K562 (cell line): Measurements from ENCODE around the gene LCN15. TPM values are rescaled to one million over a fixed set of nuclear protein-coding genes. Genes with fewer than 3 reads are reported as not detected.

Experiments used
- ATAC-seq: fragments of 200-7000 bp; cut with Tn5 transposase; 3 replicates; pipeline ENCODE4 v1.9.1; 2020; ENCODE audit warnings: moderate library complexity
- BruUV-seq: library from RNA; stranded (reverse); fragments of 400-500 nt; replicated peaks from 2 replicates; lab custom pipeline; 2021; lab: Mats Ljungman, UMichigan
- CTCF ChIA-PET: fragments of 300-600 bp; formaldehyde crosslinking; extraction: SDS; loops from one replicate; lab custom pipeline; 2021; ENCODE audit warnings: low intra/inter-chr PET ratio; lab: Yijun Ruan, JAX
- POLR2A ChIA-PET: fragments of 300-600, 350-650 bp; sonication (Branson Sonifier 250); formaldehyde crosslinking; extraction: SDS; loops from one replicate; lab custom pipeline; 2021; ENCODE audit warnings: antibody characterized with exemption, inconsistent platforms; lab: Yijun Ruan, JAX
- DNase-seq, 4 experiments: peaks; one replicate each; pipeline versions ENCODE4 v3.0.0 to v3.0.0-alpha.2; 2011 to 2018; ENCODE audit warnings: low spot score in 3 of 4, mixed read lengths in 3 of 4; ENCODE audit errors: extremely low read depth in 1 of 4
- FAIRE-seq: peaks from 2 replicates; lab custom pipeline; 2011; peaks lifted over from hg19 to GRCh38; lab: Jason Lieb, UNC
- H2AFZ ChIP-seq: 2 replicates; pipeline ENCODE4 v1.6.0; 2011; ENCODE audit warnings: low read depth, low read length, control low read depth, inconsistent platforms
- H3K27ac ChIP-seq: fragments of 200-600 bp; 3 replicates; pipeline ENCODE4 v1.8.0; 2011; ENCODE audit warnings: low read depth, mild to moderate bottlenecking, control low read depth, inconsistent platforms, low read length, moderate library complexity, mixed read lengths; ENCODE audit errors: extremely low read depth
- H3K27me3 ChIP-seq, 2 experiments: fragments of 300-600 bp in 1 of 2; 2 replicates in 1 of 2; 3 replicates in 1 of 2; pipeline versions ENCODE4 v1.6.0 to v1.8.0; 2011; ENCODE audit warnings: inconsistent platforms in 2 of 2, low read length in 2 of 2, mild to moderate bottlenecking in 1 of 2, mixed read lengths in 1 of 2, moderate library complexity in 1 of 2; ENCODE audit not compliant: control insufficient read depth in 2 of 2, insufficient read depth in 2 of 2
- H3K36me3 ChIP-seq: fragments of 300-600 bp; 3 replicates; pipeline ENCODE4 v1.8.0; 2011; ENCODE audit warnings: mild to moderate bottlenecking, low read length, inconsistent platforms; ENCODE audit not compliant: control insufficient read depth, insufficient read depth
- H3K4me1 ChIP-seq, 2 experiments: fragments of 200-600 bp in 1 of 2; replicated peaks in 1 of 2; 2 replicates in 1 of 2; 3 replicates in 1 of 2; pipeline versions ENCODE4 v1.5.1 to v1.8.0; 2011; ENCODE audit warnings: inconsistent platforms in 2 of 2, low read length in 2 of 2, mild to moderate bottlenecking in 1 of 2, mixed read lengths in 1 of 2, moderate library complexity in 1 of 2; ENCODE audit not compliant: control insufficient read depth in 2 of 2, insufficient read depth in 2 of 2
- H3K4me2 ChIP-seq: 2 replicates; pipeline ENCODE4 v1.6.1; 2011; ENCODE audit warnings: low read length, control low read depth, inconsistent platforms, mixed read lengths; ENCODE audit not compliant: insufficient read depth
- H3K4me3 ChIP-seq: fragments of 200-600 bp; sonication (generic), shearing (Covaris generic); 2 replicates; pipeline ENCODE4 v1.5.1; 2016; ENCODE audit warnings: control low read depth, inconsistent platforms
- H3K79me2 ChIP-seq: fragments of 200-600 bp; 3 replicates; pipeline ENCODE4 v1.8.0; 2011; ENCODE audit warnings: low read length, inconsistent platforms; ENCODE audit not compliant: control insufficient read depth, insufficient read depth
- H3K9ac ChIP-seq, 2 experiments: 2 replicates each; pipeline versions ENCODE4 v1.6.0 to v1.6.1; 2011; ENCODE audit warnings: low read depth in 2 of 2, low read length in 2 of 2, control low read depth in 1 of 2, inconsistent platforms in 1 of 2, mild to moderate bottlenecking in 1 of 2, mixed read lengths in 1 of 2; ENCODE audit not compliant: insufficient read depth in 1 of 2
- H3K9me1 ChIP-seq: one replicate; pipeline ENCODE4 v1.6.0; 2011; ENCODE audit warnings: inconsistent platforms, mild to moderate bottlenecking, low read length, moderate library complexity; ENCODE audit not compliant: control insufficient read depth, insufficient read depth
- H3K9me3 ChIP-seq: replicated peaks from 2 replicates; pipeline ENCODE4 v1.5.1; 2011; ENCODE audit warnings: low read depth, low read length, inconsistent platforms; ENCODE audit not compliant: control insufficient read depth, insufficient read depth
- H4K20me1 ChIP-seq: replicated peaks from 2 replicates; pipeline ENCODE4 v1.6.1; 2011; ENCODE audit warnings: low read length, inconsistent platforms, mixed read lengths; ENCODE audit not compliant: control insufficient read depth, insufficient read depth
- FIP1L1 ChIP-seq: fragments of 200-400 bp; formaldehyde crosslinking; IDR thresholded peaks from 2 replicates; pipeline ENCODE4 v1.6.1; 2018; ENCODE audit warnings: mild to moderate bottlenecking, low read depth, low read length; ENCODE audit not compliant: poor library complexity, severe bottlenecking
- GATAD2A ChIP-seq: fragments of 450-650 bp; IDR thresholded peaks from 2 replicates; pipeline ENCODE4 v1.6.1; 2017
- KDM5B ChIP-seq: fragments of 200-600 bp; sonication (generic); IDR thresholded peaks from 2 replicates; pipeline ENCODE4 v1.6.1; 2012; ENCODE audit warnings: low read depth, mild to moderate bottlenecking, moderate library complexity, low read length, control low read depth, inconsistent platforms; ENCODE audit not compliant: insufficient replicate concordance
- NFIX ChIP-seq: fragments of 250-450 bp; sonication (Bioruptor Pico); IDR thresholded peaks from 2 replicates; pipeline ENCODE4 v1.4.0; 2020; ENCODE audit warnings: low read depth, mild to moderate bottlenecking, moderate library complexity
- NFYB ChIP-seq: IDR thresholded peaks from 2 replicates; pipeline ENCODE4 v1.6.1; 2011; ENCODE audit warnings: mild to moderate bottlenecking, moderate library complexity; ENCODE audit not compliant: insufficient read length; ENCODE audit errors: extremely low read depth
- ZNF766 ChIP-seq: fragments of 200-800 bp; sonication (Bioruptor generic); conservative IDR thresholded peaks from 2 replicates; pipeline ENCODE4 v1.6.1; 2016; ENCODE audit warnings: missing genetic modification characterization, missing compliant biosample characterization
- WGBS: fragments of 100-300 bp; shearing (Covaris generic); methylation state at CpG from one replicate; pipeline ENCODE4 v1.1.6; 2016; ENCODE audit warnings: low coverage, mixed read lengths; ENCODE audit not compliant: insufficient coverage; ENCODE audit errors: missing lambda C conversion rate; 5-methylcytosine and 5-hydroxymethylcytosine counted together
- in situ Hi-C: fragments of 300-500 bp; cut with MboI; formaldehyde crosslinking; loops from 4 replicates; pipeline ENCODE4 v1.15.0; 2018; ENCODE audit warnings: inconsistent platforms, mixed read lengths
- intact Hi-C: fragments of 100-400 bp; cut with micrococcal nuclease; formaldehyde crosslinking; loops from 2 replicates; pipeline ENCODE4 v1.14.2; 2022
- polyA plus RNA-seq, 8 experiments: library from polyadenylated mRNA; depleted of rRNA in 4 of 8; stranded (reverse) in 5 of 8; unstranded in 3 of 8; fragments of >200 nt; fragmentation: Nextera tagmentation in 2 of 8; fragmentation: Illumina TruSeq in 1 of 8; extraction: Ambion mirVana in 2 of 8; extraction: Trizol in 1 of 8; gene quantifications; 2 replicates each; pipeline versions ENCODE4 v1.2.1 to v1.2.3, GENCODE V29; 2011 to 2014; ENCODE audit warnings: inconsistent platforms in 1 of 8, missing spikeins in 1 of 8
- total RNA-seq, 7 experiments: library from RNA; depleted of rRNA in 6 of 7; stranded (reverse); fragments of >200 nt in 6 of 7; fragmentation: Illumina TruSeq in 2 of 7; extraction: Trizol in 2 of 7; gene quantifications; 2 replicates each; pipeline versions ENCODE4 v1.2.1 to v1.2.3, GENCODE V29; 2011 to 2021; ENCODE audit warnings: low replicate concordance in 1 of 7

The LCN15 gene
- total and polyA plus RNA-seq, 9 of the 15 experiments (the other 6 are each of a cell fraction or from before 2014, with no cell fraction given): 0.66 TPM; not detected in 8

DNA sequence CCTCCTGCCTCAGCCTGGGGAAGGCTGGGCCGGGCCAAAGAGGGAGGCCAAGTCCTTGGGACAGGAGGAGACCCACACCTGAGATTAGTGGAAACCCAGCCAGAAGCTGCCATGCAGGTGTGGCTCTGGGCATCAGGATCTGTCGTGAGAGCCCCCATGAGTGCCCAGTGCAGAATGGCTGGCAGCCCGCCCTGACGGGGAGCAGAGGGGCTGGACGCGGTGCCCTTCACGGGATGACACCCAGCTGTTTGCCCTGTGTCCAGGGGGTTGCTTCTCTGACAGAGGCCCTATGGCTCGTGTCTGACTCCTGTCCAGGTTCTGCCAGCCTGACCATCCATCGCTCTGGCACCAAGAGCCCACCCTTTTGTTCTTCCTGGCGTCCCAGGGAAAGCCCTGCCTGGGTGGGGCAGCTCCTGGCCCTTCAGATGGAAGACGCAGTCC, 43.4 kb downstream of the LCN15 start:
- peaks cover 5 to 88% of the 10 kb centered on the region in 2 experiments; a peak in 4 of 5 replicates for H3K4me1 ChIP-seq
- no peak overlapping the region for H2AFZ ChIP-seq
- no peaks in the 10 kb centered on the region for H3K9me1 ChIP-seq
- H3K4me3 ChIP-seq: no peak overlapping the region
- CTCF ChIA-PET: no interaction called here
- intact Hi-C loops (no loop called here), in situ Hi-C loops (no loop called here)
- no peaks in the 10 kb centered on the region for H3K9me3 ChIP-seq
- H3K4me2 ChIP-seq: no peak overlapping the region
- peaks cover 53% of the 10 kb centered on the region for H3K36me3 ChIP-seq
- no peak overlapping the region; a peak in 1 of 4 replicates for H3K9ac ChIP-seq
- no peaks in the 10 kb centered on the region for H3K27me3 ChIP-seq
- no peak; the same call in 2 of the 3 replicates for ATAC-seq
- BruUV-seq: no TSS peak
- peaks cover 37% of the 10 kb centered on the region for H4K20me1 ChIP-seq
- H3K27ac ChIP-seq: no peak overlapping the region
- WGBS: 67% methylated on average over 11 of the region's 11 CpGs
- no peak for FAIRE-seq
- DNase-seq: no peak
- H3K79me2 ChIP-seq: peaks cover 25% of the 10 kb centered on the region
- POLR2A ChIA-PET: interaction anchor here (0.5 to 1.7 kb wide), 8 partner anchors 9 to 66 kb away, joined by 3 to 5 read pairs (median 3); no protein-coding TSS in a partner anchor
- TF ChIP-seq NFYB (no peak), FIP1L1 (no peak), KDM5B (peak; percentile 11), NFIX (CRISPR knock-in tag) (no peak), GATAD2A (no peak), ZNF766 (CRISPR knock-in tag) (no peak)
